Right ventricle myocardium inferior (tissue), 1 donor: Measurements from ENCODE around the gene IMMT. TPM values are rescaled to one million over a fixed set of nuclear protein-coding genes. Genes with fewer than 3 reads are reported as not detected.
"Not testable (repeated sequence)": the region's sequence is repeated elsewhere in the genome, so short reads cannot be mapped to it uniquely, and the experiment has no call there.

ENCODE experiments used
- ATAC-seq: fragments of 200-7000 bp; cut with Tn5 transposase; one replicate; pipeline ENCODE4 v1.9.1; 2020; ENCODE audit warnings: mild to moderate bottlenecking, moderate library complexity
- DNase-seq: peaks from one replicate; pipeline ENCODE4 v3.0.0; 2021; ENCODE audit errors: missing footprints
- intact Hi-C: fragments of 100-400 bp; cut with DNase I; formaldehyde crosslinking; loops from one replicate; pipeline ENCODE4 v1.11.0; 2022
- long read RNA-seq: library from polyadenylated mRNA; unstranded; transcript quantifications from one replicate; pipeline ENCODE4 v2.0.0, GENCODE V29; 2021
- total RNA-seq: library from RNA; stranded (reverse); fragmentation: NEBNext Ultra II Directional; extraction: Animal tissue kit (Norgen Biotek cat#: 25700); gene quantifications from one replicate; pipeline ENCODE4 v1.2.1, GENCODE V29; 2021
- donor health status: DM: no; HTN: yes; CAD: no; lungs with severe emphysema.

Gene IMMT
- total RNA-seq = 287 TPM
- long read RNA-seq, partial matches to known transcripts = 4 of 12 reads
- long read RNA-seq, other reads (novel, unspliced or antisense) = 8 of 12 reads

GRCh38 chr2:86195055-86195807, at the start of gene IMMT:
Gene IMMT, minus strand, starts transcription at chr2:86195462. Its CDS starts 80 bp downstream, at chr2:86195382.
- peak; percentile 98 for DNase-seq
- intact Hi-C loops = loop anchor here (10.0 kb wide), 1 partner anchor 550 kb away; no protein-coding TSS in a partner anchor

DNA sequence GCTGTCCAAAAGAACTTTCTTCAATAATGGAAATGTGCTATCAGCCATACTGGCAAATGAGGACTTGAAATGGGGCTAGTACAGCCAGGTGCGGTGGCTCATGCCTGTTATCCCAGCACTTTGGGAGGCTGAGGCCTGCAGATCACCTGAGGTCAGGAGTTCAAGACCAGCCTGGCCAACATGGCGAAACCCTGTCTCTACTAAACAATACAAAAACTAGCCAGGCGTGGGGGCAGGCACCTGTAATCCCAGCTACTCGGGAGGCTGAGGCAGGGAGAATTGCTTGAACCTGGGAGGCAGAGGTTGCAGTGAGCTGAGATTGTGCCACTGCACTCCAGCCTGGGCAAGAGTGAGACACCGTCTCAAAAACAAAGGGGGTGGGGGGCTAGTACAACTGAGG, 49.5 kb upstream of the IMMT start:
- DNase-seq, ATAC-seq, intact Hi-C loops: not testable (repeated sequence)

More at GRCh38 chr2:86195055-86195807, at the start of gene IMMT:
- ATAC-seq = peak; percentile 95

GRCh38 chr2:86243950-86244733, 48.9 kb upstream of the IMMT start:
- intact Hi-C loops = no loop called here
- DNase-seq (no peak), ATAC-seq (no peak)

DNA sequence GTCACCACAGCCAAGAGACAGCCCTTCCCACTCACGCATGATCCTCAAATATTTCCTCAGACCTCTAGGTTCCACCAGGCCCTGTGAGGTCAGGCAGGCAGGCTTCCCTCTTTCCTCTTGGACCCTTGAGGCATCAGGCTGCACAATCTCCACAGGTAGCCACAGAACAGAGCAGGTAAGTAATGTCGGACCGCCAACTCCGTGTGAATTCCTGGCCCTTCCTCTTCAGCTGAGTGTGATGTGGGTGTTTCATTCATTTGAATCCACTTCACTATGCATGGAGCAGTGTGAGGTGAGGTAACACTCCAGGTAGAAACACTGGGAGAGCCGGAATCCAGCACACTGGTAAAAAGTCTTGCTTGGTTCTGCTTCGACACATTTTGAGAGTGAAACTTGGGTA, 48.0 kb upstream of the IMMT start:
- DNase-seq (no peak), ATAC-seq (no peak)
- intact Hi-C loops = no loop called here

DNA sequence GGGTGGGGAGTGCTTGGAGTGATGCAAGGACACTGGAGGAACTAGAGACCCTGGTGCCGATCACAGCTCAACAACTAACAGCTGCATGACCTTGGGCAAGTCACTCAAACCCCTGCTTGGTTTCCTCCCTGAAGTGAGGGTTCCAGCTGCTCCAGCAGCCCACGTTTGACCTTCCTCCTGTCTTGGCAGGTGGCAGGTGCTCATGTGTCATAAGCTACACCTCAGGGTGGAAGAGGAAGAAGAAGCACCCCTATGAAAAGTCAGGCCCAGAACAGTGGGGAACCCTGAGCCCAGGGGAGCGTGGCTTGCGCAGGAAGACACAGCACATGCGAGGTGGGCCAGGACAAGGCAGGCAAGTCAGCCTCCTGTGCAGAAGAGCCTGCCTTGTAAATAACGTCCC, 46.3 kb upstream of the IMMT start:
- DNase-seq (no peak), ATAC-seq (no peak)
- intact Hi-C loops = no loop called here

DNA sequence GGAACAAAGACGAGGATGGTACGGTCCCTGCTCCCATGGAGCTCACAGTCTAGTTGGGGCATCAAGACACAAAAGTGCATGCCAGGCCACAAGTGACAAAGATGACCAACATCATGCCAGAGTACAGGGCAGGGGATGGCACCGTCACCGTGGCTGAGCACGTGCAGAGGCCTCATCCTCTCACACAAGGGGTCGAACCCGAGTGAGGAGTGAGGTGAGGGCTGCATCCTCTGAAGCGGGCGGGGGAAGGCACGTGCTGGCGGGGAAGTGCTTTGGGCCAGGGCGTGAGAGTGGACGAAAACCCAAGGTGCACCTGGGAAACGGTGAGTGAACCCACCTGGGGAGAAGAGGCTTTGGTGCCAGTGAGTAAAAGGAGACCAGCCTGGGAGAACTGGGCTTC, 45.0 kb upstream of the IMMT start:
- intact Hi-C loops = no loop called here
- DNase-seq = no peak
- ATAC-seq = no peak

- no peak for DNase-seq
- ATAC-seq = no peak
- intact Hi-C loops = no loop called here
Measured at GRCh38 chr2:86239745-86240144, 44.5 kb upstream of the IMMT start.

GRCh38 chr2:86239326-86239725, 44.1 kb upstream of the IMMT start:
- DNase-seq = no peak
- ATAC-seq = no peak
- intact Hi-C loops = no loop called here

DNA sequence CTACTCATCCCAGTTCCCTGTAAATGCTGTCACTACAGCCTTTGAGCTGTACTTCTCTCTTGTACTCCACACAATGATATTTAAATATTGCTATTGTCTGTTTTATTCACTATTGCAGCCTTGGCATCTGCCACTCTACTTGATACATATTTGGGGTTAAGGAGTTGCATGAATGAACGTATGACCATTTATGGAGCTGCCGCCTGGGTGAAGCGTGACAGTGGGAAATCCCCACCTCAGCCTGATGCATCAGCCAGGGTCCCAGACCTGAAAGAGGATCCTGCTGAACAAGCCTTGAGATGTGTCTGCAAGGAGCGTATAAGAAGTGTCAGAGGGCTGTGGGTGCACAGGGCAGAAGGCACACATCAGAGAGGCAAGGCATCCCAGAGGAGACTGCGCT, 43.1 kb upstream of the IMMT start:
- no peak for ATAC-seq
- DNase-seq = no peak
- intact Hi-C loops = no loop called here

DNA sequence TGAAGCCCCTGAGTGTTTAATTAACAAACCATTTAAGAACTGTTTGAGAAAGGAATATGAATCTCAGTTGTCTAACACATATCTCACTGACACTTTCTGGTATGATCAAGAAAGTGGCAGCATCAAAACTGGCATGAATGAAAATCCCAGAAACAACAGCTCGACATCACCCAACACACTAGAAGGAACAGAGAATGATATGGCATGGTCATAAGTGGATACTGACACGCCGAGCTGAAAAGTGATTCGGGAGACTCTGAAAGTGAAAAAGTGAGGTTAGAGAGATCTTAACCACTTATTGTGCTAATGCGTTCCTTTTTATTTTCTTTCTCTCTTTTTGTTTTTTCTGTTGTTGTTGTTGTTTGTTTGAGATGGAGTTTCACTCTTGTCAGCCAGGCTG, 41.9 kb upstream of the IMMT start:
- no peak for DNase-seq
- no peak for ATAC-seq

DNA sequence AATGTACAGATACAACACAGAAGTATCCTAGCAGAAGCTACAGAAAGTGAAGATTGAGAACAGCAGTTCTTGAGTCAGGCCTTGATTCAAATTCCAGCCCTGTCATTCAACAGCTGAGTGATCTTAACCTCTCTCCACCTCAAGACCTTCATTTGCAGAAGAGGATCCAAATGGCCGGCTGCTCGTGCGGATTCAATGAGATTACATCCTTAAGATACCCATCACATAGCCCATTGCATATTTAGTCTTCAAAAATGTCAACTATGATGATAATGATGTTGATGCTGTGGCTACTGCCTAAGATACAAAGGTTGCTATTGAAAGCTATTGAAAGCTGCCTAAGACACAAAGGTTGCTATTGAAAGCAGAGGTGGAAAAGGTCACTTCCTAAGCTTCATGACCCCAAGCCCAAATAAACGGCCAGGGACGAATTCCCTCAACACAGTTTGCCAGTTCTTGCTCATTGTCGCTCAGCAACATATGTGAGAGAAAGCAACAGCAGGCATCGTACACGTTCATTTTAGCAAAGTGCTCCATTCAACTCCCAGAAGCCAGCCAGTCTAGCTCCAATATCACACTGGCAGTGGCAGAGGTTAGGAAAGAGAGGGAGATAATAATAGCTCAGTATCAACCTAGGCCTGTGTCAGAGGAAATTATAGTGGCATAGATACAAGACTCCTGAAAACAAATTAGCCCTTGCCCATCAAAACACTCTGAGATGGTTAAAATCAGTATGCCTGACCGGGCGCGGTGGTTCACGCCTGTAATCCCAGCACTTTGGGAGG, 40.1 kb upstream of the IMMT start:
- intact Hi-C loops = no loop called here
- ATAC-seq (peak; percentile 89), DNase-seq (no peak)

More for the DNA sequence above, 41.9 kb upstream of the IMMT start:
- intact Hi-C loops = no loop called here

- DNase-seq (no peak), ATAC-seq (no peak)
- intact Hi-C loops = no loop called here
Measured at GRCh38 chr2:86234563-86235131, 39.4 kb upstream of the IMMT start.

DNA sequence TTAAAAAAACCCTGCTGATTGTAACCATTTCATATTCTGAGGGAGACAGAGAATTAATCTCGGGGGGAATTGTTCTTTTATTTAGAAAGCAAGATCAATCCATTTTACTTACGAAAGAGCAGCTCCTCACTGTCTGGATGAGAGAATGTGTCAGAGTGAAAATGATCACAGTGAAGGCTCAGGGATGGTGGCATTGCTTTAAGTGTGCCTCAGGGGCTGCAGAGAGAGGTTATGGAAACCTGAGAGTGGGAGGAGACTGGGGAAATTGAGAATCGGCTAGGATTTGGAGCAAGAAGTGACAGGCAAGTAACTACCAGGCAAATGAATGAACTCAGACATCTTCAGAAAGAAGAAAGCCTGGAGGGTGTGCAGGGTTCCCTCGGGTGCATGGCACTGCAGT, 38.2 kb upstream of the IMMT start:
- DNase-seq (no peak), ATAC-seq (no peak)
- intact Hi-C loops = no loop called here

DNA sequence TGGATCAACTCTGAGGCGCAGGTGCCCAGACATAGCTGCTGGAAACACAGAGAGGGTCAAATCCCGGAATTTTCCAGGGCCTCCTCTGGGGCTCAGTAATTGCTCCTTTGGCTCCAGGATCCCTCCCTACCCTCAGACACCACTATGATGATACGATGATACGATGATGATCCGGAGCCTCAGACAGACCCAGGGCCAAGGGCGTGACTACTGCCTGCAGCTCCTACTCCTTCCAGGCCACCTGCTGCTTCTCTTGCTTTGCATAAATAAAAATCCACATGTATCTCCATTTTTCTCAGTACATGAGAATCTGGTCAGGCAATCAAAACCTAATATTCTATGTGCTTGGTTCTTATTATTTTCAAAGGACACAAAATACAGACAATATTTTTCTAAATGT, 37.6 kb upstream of the IMMT start:
- ATAC-seq = no peak
- no peak for DNase-seq
- intact Hi-C loops = no loop called here

DNA sequence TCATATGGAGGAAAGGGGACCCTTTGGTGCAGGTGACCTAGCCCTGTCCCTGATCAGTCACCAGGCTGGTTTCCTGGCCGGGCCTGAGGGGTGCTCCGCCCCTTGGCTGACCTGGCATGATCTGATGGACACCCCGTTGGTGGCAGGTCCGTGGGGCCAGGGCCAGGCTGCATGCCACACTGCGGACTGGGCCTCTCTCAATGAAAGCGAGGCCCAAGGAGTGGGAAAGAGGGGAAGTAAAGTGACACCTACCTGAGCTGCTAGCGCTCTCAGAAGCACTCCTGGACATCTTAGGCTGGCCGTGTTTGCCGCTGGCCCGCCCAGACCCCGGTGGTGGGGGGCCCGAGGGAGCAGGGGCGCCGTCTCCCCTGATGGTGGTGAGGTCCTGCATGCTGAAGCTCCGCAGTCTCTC, 37.1 kb upstream of the IMMT start:
- intact Hi-C loops = no loop called here
- ATAC-seq = no peak

GRCh38 chr2:86231680-86232372, 36.6 kb upstream of the IMMT start:
- intact Hi-C loops = no loop called here
- DNase-seq (no peak), ATAC-seq (no peak)

More for the DNA sequence above, 37.1 kb upstream of the IMMT start:
- DNase-seq = no peak

DNA sequence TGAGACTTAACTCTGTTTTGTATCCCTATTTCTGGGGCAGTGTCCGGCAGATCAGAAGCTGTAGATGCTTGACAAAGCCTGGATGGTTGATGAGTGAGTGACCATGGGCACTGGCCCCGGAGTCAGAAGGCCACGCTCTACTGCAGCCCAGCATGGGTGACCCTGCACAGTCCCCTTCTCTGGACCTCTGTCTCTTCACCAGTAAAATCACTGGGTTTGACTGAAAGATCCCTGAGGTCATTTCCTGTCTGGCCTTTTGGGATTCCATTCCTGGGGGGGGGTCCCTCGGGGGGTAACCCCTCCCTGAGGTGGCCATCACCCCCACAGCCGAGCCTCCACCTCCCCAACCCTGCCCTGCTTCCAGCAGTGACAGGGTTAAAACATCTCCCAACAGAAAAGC, 35.7 kb upstream of the IMMT start:
- intact Hi-C loops = no loop called here
- ATAC-seq (no peak), DNase-seq (no peak)

- DNase-seq (no peak), ATAC-seq (no peak)
- intact Hi-C loops = no loop called here
Measured at GRCh38 chr2:86229221-86229620, 34.0 kb upstream of the IMMT start.
